ENCODE measurements around the gene SNTG2.

- TF ChIP-seq CTCF (IDR thresholded peaks at IDR 0.05) (no peak), POLR2A (IDR thresholded peaks at IDR 0.05) (no peak)
Observed at GRCh38 chr2:943461-943797, 7.2 kb upstream of the SNTG2 start.
